GM06990 (cell line): ENCODE results near the gene QKI.

ENCODE experiments used
- DNase-seq: peaks from one replicate; pipeline ENCODE4 v3.0.0-alpha.2; 2011; ENCODE audit not compliant: insufficient read length; ENCODE audit errors: extremely low read depth
- H3K27me3 ChIP-seq: replicated peaks from 2 replicates; pipeline ENCODE4 v1.6.0; 2011; ENCODE audit warnings: low read length; ENCODE audit not compliant: control insufficient read depth, insufficient read depth
- H3K36me3 ChIP-seq: 2 replicates; pipeline ENCODE4 v1.5.1; 2011; ENCODE audit warnings: low read length; ENCODE audit not compliant: control insufficient read depth, insufficient read depth
- H3K4me3 ChIP-seq: replicated peaks from 2 replicates; pipeline ENCODE4 v1.5.1; 2011; ENCODE audit warnings: low read depth, mild to moderate bottlenecking, control low read depth, low read length
- TF ChIP-seq, protein P1 (sequence below): IDR thresholded peaks from 2 replicates; pipeline ENCODE4 v1.5.1; 2011; ENCODE audit warnings: low read length, control low read depth, mild to moderate bottlenecking, inconsistent platforms; ENCODE audit not compliant: insufficient read depth, poor library complexity, severe bottlenecking

Gene QKI

DNA sequence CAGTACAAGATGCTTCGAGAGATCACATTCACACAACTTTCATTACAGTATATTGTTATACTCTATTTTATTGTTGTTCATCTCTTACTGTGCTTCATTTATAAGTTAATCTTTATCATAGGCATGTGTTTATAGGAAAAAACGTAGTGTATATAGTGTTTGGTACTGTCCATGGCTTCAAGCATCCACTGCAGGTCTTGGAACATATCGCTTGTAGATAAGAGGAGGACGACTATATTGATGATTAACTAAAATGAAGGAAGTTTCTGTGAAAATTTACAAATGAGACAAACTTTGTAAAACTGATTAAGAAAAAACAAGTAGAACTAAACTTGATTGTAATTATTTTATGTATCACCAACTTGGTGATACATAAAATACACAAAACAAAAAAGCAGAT, 98.5 kb downstream of the QKI start:
- Histone ChIP-seq H3K4me3 (no peak overlapping the region), H3K36me3 (no peaks in the 10 kb centered on the region; the same call in 1 of the 2 replicates), H3K27me3 (no peaks in the 10 kb centered on the region)
- no peak for DNase-seq
- TF ChIP-seq, protein P1, sequence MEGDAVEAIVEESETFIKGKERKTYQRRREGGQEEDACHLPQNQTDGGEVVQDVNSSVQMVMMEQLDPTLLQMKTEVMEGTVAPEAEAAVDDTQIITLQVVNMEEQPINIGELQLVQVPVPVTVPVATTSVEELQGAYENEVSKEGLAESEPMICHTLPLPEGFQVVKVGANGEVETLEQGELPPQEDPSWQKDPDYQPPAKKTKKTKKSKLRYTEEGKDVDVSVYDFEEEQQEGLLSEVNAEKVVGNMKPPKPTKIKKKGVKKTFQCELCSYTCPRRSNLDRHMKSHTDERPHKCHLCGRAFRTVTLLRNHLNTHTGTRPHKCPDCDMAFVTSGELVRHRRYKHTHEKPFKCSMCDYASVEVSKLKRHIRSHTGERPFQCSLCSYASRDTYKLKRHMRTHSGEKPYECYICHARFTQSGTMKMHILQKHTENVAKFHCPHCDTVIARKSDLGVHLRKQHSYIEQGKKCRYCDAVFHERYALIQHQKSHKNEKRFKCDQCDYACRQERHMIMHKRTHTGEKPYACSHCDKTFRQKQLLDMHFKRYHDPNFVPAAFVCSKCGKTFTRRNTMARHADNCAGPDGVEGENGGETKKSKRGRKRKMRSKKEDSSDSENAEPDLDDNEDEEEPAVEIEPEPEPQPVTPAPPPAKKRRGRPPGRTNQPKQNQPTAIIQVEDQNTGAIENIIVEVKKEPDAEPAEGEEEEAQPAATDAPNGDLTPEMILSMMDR, result no peak

- TF ChIP-seq, protein P1, result no peak
- Histone ChIP-seq H3K4me3 (no peak overlapping the region), H3K36me3 (no peaks in the 10 kb centered on the region; the same call in 1 of the 2 replicates), H3K27me3 (no peaks in the 10 kb centered on the region)
- DNase-seq, result no peak
These were observed 99.2 kb downstream of the QKI start for GRCh38 chr6:163513570-163514166.

GRCh38 chr6:163516908-163517307, 102.4 kb downstream of the QKI start:
- H3K36me3 ChIP-seq, result no peaks in the 10 kb centered on the region; the same call in 1 of the 2 replicates
- no peak overlapping the region for H3K4me3 ChIP-seq
- H3K27me3 ChIP-seq, result no peaks in the 10 kb centered on the region
- TF ChIP-seq, protein P1, result no peak
- no peak for DNase-seq

DNA sequence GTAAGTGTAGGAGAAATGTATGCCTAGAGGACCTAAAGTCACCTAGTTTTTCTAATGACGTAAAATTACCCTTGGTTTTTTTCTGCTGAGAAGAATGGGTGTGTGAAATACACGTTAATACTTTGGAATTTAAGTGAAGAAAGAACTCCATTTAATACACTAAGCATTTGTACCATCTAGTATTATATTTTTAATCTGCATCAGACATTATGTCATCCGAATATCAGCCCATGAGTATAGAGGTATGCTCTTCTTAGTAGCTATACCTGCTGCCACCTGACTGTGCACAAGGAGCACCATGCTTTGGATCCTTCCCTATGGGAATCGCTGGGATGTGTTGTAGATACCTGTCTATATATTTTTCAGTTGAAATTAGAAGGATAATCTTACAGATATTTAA, 106.4 kb downstream of the QKI start:
- no peaks in the 10 kb centered on the region for H3K36me3 ChIP-seq
- no peaks in the 10 kb centered on the region for H3K27me3 ChIP-seq
- DNase-seq, result no peak
- no peak overlapping the region for H3K4me3 ChIP-seq
- TF ChIP-seq, protein P1, result no peak

DNA sequence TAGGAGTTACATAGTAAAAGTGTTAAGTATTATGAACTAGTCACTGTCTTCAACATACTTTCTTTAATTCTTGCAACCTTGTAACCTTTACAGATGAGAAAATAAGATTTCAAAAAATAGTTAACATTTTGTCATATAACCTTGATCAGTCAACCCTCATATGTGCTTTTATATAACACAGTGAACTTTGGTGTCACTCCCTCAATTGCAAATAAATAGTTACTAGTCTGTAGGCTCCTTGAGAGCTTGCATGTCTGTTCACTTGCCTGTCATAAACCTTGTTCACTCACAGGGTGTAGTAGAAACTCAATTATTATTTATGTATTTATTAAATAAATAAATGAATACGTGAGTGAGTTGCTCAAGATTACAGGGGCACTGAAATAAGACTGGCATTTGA, 107.5 kb downstream of the QKI start:
- Histone ChIP-seq H3K27me3 (no peaks in the 10 kb centered on the region), H3K36me3 (no peaks in the 10 kb centered on the region), H3K4me3 (no peak overlapping the region)
- no peak for DNase-seq
- TF ChIP-seq, protein P1, result no peak

DNA sequence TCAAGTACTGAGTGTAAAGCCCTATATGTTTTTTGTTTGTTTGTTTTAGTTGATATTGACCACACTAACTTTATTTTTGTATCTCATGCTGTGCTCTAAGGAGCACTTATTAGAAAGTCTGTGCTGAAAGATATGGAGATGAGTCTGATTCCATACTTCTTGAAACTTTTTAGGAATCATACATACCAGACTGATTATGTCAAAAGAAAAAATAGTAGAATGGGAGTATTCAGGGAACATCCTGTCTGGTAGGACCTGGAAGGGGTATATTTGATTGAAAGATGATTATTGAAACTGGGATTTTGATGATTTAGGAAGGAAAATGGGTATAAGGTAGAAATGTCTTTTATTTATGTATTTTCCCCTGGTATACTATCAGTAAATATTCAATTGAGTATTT, 111.4 kb downstream of the QKI start:
- TF ChIP-seq, protein P1, result no peak
- H3K27me3 ChIP-seq, result no peaks in the 10 kb centered on the region
- no peak overlapping the region for H3K4me3 ChIP-seq
- H3K36me3 ChIP-seq, result no peaks in the 10 kb centered on the region
- DNase-seq, result no peak
